HG03060 (cell line): ENCODE data around the gene KLF9.

Source experiments
- ATAC-seq: cut with Tn5 transposase; IDR thresholded peaks from one replicate; pipeline ENCODE4 v1.9.1; 2021; ENCODE audit warnings: low read depth, moderate number of reproducible peaks; ENCODE audit not compliant: unreplicated experiment

KLF9 gene

DNA sequence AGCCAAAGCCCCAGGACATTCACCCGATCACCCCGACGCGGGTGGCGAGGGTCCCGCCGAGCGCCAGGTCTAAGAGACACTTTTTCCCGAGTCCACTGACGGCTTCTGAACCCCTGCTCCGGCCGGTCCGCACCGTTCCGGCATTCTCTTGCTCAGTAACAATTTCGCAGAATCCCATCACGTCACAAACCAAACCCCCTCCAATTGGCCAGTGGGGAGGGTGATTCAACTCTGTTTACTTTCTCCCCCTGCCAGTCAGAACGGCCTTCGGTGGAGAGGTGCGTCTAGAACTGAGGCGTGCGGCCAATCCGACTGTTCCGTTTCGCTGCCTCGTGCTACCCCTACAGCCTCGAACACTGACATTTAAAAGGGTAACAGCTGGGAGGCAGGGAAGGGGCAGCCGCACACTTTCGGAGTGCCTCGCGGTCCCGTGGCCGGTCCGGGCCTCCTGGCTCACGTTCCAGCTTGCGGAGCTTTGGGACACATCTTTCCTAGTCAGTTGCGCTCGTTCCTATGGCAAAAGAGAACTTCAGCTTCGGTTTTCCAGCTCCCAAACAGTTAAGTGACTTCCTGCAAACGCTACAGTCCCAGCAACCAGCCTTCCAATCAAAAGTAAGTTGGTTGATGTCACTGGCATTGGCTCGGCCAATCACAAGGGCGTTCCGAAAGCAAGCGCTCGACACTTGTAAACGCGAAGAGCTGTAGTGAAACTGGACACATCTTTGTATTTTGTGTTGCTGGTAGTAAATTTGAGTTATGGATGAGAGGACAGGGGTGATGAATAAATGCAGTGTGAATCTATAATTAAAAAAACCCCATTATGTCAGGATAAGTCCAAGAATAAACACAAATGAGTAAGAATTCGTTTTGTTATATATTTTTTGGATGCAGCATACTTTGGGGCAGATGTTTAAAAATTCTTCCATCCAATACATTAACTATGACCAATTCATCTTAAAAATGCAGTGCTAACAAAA lies at the start of gene KLF9:
KLF9 (minus strand) TSS at position 859 of the 977 bp plus-strand sequence. CDS start 1,294 bp downstream, outside the sequence.
- ATAC-seq = peak; percentile 37

DNA sequence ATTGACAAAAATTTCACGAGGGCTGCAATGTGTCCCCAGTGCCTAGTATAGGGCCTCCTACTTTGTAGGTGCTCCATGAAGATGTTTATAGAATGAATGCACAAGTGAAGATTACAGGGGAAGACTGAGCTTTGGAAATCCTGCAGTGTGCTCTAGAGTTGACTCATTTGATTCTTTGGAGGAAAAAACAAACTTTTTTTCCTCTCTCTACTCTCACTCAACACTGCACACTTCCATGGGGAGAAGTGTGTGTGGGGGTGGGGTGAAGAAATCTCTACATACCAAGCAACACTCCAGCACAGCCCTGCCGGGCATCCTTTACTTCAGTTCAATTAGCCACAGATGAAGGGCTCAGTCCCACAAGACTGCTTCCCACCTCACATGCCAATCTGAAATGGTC lies 49.4 kb upstream of the KLF9 start:
- ATAC-seq = no peak

DNA sequence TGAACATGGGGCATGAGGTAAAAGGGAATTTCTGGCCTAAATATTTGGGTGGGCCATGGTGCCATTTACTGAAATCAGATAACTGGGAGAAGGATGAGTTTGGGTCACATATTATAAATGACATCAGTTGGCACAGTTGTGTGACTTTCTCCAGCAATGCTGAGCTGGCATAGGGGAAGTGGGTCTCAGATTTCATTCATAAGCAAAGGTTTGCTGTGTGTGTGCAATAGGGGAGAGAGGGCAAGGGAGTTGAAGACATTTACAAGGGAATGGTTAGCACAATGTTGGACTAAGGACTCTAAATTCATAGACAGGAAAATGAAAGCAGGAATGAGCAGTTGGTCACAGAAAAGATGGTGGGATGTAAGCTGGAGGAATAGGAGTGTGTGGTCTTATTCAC lies 47.8 kb upstream of the KLF9 start:
- ATAC-seq = no peak

DNA sequence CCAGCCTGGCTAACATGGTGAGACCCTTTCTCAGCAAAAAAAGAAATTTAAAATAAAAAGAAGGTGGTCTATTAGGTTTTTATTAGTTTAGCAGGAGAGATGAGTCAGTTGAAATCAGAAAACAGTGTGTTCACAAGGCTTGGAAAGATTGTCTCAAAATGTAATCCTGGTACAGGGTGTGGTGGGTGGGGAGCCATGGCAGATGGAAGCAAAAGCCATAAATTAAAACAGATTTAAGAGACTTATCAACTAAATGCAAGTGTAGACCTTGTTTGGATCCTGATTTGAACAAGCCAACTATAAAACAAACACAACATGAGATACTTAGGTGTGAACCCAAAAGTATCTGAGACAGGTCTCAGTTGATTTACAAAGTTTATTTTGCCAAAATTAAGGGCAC lies 42.8 kb upstream of the KLF9 start:
- no peak for ATAC-seq

DNA sequence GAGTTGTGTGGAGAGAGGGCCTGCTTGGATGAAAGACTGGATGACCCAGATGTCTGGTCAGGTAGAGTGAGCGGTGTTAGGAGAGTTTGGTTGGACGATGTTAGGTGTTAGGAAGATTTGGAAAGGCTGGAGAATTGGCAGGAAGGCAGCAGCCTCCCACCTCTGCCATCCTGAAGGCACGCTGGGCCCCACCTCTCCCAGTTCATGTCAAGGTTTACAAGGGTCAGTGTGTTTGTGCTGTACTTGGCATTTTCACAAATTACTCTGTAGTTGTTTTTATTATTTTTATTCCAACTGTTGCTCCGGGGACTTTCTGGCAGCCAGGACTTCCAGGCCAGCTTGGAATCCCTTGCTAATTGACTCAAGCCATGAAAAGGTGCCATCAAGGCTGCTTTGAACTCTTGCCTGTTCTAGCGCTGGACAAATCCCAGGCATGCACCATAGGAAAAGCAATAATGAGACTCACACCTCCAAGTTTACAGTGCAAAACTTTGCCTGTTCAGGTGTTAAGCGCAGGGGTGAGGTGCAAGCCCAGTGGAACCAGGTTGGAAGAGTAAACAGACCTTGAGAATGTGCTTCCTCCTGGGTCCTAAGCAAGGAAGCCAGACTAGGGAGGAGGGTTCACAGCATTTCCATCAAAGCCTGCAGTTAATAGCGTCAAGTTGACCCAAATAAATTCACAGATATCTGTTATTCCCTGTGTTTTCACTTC lies 41.7 kb upstream of the KLF9 start:
- no peak for ATAC-seq

DNA sequence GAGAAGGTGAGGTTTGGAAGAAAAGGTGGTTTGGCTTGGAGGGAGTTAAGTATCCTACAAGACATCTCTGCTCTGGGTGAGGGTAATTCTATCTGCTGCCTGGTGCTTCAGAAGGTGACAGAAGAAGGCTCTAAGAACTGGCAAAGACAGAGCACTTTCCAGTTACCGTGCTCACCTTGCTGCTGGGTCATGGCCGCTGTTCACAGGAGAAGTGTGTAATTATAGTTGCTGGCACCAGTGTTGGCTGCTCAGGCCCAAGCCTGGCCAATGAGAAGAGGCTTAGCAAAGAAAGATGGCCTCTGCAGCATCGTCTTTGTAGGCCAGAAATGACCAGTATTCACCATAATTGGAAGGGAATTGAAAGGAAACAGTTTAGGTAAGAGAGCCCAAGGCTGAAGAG lies 37.9 kb upstream of the KLF9 start:
- no peak for ATAC-seq

DNA sequence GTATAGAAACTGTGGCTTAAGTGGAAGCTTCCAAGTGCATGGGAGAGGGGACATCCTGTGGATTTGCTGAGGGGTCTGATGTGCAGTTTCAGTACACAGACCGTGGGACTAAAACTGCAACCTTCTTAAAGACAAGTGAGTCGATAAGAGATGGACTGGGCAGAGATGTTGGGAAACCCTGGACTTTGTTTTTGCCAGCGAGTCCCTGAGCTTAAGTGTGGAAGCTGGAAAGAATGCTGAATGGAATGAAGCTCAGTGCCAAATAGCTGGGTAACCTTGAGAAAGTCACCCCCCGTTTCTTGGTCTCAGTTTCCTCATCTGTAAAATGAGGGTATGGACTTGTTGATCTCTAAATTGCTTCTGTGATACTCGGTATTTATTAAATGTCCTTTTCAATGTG lies 37.3 kb upstream of the KLF9 start:
- ATAC-seq = no peak

DNA sequence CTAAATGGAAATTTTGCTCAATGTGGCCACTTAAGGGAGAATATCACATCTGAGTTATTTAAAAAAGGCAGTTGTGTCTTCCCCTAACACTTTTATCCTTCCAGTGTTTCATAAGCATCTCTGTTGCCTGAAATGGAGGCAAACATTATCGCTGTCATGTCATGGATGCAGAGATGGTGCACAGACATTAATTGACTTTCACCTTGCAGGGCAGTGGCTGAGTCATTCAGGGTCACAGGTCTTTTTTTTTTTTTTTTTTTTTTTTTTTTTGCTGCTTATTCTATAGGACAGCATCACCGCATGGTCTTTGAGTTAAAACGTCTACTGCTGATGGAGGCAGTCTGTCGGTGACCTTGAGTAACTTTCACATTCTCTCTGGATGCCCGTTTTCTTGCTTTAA lies 36.3 kb upstream of the KLF9 start:
- no peak for ATAC-seq

DNA sequence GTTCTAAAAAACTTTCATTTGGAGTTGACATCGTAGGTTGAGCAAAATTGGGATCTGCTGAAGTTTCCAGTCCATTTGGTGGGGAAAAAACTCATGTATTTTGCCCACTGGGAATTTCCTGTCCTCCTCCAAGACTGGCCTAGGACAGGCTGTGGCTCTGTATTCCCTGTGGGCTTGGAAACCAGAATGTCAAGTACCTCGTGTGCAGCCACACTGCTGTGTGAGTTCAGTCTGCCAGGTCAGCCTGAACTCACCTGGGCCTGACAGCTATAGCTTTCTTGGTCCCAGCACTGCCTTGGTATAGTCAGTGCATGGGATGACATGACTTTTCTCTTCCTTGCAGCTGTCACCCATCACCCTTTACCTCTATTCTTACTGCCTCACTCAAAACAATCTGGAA lies 35.0 kb upstream of the KLF9 start:
- no peak for ATAC-seq

DNA sequence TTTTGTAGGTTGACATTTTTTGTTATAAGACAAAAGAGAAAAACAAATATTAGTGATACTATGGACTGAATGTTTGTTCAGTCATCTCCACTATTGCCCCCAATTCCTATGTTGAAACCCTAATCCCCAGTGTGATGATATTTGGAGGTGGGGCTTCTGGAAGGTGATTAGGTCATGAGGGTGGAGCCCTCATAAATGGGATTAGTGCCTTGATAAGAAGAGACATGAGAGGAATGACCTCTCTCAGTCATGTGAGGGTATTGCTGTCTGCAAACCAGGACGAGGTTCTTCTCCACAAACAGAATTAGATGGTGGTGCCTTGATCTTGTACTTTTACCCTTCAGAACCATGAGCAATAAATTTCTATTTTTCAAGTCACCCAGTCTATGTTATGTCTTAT lies 34.5 kb upstream of the KLF9 start:
- no peak for ATAC-seq

DNA sequence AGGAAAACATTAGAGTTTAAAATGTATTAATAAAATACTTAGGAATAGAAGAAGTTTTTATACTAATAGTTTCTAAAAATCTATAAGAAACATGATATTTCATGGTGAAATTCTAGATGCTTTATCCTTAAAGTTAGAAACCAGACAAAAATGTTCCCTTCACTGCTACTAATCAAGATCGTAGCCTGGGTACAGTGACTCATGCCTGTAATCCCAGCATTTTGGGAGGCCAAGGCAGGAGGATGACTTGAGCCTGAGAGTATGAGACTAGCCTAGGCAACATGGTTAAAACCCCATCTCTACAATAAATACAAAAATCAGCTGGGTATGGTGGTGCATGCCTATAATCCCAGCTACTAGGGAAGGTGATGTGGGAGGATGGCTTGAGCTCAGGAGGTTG lies 30.4 kb upstream of the KLF9 start:
- no peak for ATAC-seq

DNA sequence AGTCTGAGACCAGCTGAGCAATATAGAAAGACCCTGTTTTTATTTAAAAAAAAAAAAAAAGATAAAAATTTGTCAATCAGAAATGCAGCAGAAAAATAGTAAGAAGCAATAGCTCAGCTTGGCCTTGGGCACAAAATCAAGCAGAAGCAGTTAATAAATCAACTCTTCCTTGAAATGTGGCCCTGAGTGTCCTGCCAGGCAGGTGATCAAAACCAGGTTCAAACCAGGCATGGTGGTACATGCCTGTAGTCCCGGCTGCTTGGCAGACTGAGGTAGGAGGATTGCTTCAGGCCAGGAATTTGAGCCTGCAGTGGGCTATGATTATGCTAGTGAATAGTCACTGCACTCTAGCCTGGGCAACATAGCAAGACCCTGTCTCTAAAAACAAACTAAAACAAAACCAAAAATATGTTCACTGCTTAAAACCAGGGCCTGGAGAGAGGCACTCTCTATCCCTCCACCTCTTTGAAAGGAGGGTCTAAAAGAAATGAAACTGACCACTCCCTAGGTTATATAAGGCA lies 27.9 kb upstream of the KLF9 start:
- no peak for ATAC-seq

DNA sequence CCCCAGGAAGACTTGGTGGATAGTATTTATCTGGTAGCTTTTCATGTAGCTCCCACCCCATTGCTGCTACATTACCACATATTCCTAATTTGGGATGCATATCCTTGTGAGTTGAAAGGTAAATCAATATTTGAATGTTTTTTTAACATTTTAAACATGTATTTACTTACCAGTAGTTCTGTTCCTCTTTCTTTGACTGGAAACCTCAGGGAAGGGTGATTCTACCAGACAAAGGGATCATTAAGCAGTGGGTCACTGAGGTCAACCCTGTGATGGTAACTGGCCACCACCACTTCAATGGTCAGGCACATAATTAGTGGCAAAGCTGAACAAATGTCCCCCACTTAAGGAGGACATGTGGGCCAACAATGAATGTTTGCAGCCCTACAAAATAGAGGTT lies 27.2 kb upstream of the KLF9 start:
- ATAC-seq = no peak

DNA sequence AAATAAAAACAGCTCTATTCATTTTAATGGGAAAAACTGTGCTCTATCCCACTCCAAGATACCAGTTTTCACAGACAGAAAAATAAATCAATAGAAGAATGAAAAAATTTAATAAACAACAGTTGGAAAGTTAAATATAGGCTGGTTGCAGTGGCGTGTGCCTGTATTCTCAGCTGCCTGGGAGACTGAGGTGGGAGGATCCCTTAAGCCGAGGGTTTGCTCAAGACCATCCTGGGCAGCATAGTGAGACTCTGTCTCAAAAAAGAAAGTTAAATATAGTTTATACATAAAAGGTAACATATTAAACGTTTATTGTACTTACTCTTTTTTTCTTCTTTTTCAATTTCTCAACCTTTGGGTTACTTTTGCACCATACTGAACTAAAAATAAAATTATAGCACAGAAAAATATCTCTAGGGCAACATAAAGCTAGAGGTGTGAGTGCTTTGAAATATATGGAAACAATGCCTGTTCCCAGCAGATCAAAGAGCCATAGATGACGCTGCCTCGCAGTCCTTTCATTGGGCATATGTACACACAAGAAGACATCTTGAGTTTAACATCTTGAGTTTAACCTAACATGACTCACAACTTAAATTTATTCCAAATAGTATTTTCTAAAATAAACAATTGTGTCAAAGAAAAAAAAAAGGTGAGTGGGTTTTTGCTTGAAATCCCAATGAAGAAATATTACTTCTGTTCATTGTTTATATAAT lies 25.7 kb upstream of the KLF9 start:
- ATAC-seq = no peak

DNA sequence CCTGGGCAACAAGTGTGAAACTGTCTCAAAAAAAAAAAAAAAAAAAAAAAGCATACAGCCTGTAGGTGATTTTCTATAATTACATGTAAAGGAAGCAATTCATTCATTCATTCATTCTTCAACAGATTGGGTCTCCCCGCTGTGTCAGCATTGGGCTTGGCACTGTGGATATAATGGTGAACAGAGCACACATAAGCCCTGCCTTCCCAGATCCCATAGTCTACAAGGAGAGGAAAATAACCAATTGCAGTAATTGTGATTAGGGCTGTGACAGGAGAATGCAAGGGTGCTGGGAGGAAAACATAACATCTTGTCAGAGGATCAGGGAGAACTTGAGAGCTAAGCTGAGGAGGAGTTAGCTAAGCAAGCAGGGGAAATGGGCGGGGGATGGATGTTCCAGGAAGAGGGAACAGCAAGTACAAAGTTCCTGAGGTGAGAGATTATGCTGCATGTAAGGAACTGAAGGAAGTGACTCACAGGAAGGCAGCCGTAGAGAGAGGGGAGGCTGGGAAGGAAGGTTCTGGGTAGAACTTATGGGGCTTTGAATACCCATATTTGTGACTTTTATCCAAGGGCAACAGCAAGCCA lies 24.0 kb upstream of the KLF9 start:
- ATAC-seq = no peak

DNA sequence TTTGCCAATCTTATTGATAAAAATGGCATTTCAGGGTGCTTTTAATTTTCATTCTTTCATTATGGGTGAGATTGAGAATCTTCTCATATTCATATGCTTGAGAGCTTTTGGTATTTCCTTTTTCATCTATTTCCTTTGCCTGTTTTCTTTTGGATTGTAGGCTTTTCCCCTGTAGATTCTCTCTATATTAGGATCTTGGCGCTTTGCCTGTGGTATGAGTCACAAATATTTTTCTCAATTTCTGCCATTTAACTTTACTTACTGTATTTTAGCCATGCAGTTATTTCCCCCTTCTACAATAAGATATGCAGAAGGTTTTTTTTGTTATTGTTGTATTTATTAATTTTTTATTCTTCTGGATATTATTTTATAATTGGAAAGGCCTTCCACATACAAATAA lies 21.5 kb upstream of the KLF9 start:
- ATAC-seq = no peak

DNA sequence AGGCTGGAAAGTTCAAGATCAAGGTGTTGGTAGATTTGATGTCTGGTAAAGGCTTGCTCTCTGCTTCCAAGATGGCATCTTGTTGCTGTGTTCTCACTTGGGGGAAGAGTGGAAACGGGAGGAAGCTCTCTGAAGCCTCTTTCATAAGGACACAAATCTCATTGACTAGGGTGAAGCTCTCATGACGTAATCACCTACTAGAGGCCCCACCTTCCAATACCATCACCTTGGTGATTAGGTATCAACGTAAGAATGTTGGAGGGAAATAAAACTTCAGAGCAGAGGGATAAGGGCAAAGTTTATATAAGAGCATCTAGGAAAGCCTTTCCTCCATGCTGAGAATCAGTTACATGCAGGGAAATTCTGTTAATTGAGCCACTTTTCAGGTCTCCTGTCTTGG lies 15.4 kb upstream of the KLF9 start:
- ATAC-seq = no peak

DNA sequence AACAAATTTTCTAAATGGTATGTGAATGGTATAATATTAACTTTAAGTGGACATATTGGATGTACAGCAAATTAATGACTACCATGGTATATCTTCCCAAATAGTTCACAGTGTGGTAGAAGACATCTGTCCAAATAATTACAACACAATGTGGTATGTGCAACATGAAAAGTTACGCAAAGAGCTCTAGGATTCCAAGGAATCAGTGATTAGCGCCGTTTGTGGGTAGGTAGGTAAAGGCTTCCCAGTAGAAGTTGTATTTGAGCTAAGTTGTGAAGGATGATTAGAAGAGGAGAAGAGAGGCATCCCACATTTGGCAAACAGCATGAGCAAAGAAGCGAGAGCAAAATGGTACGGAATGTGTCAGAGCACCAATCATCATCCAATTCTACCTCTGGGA lies 14.3 kb upstream of the KLF9 start:
- ATAC-seq = no peak

DNA sequence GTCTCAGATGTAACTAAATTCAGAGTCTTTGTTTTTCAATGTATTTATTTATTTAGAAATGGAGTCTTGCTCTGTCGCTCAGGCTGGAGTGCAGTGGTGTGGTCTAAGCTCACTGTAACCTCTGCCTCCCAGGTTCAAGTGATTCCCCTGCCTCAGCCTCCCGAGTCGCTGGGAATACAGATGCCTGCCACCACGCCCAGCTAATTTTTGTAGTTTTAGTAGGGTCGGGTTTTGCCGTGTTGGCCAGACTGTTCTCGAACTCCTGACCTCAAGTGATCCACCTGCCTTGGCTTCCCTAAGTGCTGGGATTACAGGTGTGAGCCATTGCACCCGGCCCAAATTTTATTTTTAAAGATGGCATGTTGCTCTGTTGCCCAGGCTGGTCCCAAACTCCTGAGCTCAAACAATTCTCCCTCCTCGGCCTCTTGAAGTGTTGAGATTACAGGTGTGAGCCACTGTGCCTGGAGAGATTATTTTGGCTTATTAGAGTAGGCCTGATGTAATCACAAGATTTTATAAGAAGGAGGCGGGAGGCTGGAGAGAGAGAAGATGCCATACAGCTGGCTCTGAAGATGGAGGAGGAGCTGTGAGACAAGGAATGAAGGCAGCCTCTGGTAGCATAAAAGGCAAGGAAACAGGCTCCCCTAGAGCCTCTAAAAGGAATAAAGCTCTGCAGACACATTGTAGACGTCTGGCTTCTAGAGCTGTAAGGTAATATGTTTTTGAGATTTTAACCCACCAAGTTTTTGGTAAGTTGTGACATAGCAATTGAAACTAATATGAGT lies 12.9 kb upstream of the KLF9 start:
- no peak for ATAC-seq

DNA sequence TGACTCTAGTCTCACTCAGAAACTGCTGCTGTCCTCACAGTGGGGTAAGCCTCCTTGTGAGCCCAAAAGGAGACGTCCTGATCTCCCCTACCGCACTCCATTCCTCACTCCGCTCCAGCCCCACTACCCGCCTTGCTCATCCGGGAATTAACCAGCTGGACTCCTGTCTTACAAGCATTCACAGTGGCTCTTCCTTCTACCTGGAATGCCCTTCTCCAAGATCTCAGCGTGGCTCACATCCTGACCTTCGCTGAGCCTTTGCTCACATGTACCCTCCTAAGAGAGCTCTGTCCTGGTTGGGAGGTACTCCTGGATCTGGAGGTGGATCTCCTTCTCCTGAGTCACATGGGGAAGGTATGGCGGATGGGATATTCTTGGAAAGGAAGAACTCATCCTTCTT lies 10.7 kb upstream of the KLF9 start:
- ATAC-seq = no peak
